GM21825 (cell line): ENCODE data around the gene ARID1A.

Source experiments
- ATAC-seq: cut with Tn5 transposase; IDR thresholded peaks from one replicate; pipeline ENCODE4 v1.9.1; 2021; ENCODE audit warnings: mild to moderate bottlenecking, moderate library complexity; ENCODE audit not compliant: unreplicated experiment

Gene ARID1A

DNA sequence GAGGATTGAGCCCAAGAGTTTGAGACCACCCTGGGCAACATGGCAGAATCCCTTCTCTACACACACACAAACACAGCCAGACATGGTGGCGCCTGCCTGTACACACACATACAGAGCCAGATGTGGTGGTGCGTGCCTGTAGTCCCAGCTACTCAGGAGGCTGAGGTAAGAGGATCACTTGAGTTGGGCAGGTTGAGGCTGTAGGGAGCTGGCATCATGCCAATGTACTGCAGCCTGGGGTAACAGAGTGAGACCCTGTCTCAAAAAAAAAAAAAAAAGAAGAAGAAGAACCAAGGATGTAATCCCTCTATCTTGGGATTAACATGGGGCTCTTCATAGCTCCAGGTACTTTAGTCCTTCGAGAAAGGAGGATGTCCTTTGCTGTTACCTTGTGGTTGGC is 62.5 kb downstream of the ARID1A start:
- no peak for ATAC-seq

DNA sequence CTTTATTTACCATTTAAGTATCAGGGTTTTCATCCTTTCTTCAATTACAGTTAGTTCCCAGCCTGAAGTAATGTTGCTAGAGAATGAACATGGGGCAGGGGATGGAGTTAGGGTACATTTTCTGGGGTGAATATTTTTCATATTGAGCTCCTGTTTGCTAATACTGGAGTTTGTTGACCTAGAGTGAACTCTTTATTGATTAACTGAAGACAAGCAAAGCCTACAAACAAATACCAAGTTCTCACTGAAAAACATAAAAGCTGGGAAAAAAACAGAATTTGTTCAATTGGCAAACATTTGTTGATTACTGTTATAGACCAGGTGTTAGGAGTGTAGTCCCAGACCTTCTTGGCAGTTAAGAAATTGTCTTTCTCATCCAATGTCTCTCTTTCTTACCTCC is 63.7 kb downstream of the ARID1A start:
- no peak for ATAC-seq

DNA sequence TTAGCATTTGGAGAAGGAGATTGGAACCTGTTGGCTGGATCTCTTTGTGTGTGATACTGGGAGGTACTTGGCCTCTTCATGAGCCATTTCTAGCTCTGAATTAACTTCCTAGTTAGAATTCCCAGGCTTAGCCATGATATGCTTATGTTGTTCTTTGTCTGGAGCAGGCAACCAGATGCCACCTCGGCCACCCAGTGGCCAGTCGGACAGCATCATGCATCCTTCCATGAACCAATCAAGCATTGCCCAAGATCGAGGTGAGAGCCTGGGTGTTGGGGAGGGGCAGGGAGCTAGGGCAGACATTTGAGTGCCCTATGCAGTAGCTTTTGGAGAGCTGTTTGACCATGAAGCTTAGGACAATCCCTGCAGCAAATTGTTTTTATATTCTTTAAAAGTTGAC is 65.4 kb downstream of the ARID1A start:
- ATAC-seq: no peak

DNA sequence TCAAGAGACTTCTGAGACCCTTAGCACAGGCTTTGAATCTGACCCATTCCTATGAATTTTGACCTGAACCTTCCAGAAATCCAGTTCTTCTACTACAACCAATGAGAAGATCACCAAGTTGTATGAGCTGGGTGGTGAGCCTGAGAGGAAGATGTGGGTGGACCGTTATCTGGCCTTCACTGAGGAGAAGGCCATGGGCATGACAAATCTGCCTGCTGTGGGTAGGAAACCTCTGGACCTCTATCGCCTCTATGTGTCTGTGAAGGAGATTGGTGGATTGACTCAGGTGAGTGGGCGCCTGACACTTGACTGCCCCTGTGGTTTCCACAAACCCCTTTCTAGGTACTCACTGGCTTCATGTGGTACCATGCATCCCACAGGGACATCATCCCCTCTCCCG is 71.9 kb downstream of the ARID1A start:
- no peak for ATAC-seq

DNA sequence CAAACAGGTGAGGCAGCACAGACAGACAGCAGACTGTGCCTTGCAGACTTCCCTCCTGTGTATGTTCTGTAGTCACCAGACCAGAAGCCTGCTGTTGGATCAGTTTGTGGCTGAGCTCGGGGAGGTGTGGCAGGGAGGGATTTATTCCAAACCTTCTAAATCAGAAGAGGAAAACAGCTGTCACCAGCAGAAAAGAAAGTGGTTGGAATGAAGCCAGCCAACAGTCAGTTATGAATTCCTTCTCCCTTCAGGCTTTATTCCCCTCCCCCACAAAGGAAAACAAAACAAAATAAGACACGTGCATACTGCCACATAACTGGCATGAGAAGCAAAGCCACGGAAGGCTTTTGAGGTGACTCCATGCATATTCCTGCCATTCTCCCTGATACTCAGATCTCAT is 72.9 kb downstream of the ARID1A start:
- ATAC-seq: no peak

DNA sequence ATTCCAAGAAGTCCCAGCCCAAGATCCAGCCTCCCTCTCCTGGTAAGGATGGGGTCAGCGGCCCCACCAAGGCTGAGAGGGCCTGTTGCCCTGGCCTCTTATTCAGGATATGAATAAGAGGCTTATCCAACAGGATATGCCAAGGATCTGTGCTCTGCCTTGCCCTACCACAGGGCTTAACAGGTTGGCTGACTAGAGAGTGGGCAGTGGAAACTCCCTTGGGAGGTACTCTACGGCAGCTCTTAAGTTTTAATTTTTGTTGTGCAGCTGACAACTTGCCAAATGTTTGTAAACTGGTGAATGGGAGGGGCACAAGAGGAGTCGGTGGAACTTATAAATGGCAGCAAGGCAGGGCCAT is 75.4 kb downstream of the ARID1A start:
- ATAC-seq: no peak

DNA sequence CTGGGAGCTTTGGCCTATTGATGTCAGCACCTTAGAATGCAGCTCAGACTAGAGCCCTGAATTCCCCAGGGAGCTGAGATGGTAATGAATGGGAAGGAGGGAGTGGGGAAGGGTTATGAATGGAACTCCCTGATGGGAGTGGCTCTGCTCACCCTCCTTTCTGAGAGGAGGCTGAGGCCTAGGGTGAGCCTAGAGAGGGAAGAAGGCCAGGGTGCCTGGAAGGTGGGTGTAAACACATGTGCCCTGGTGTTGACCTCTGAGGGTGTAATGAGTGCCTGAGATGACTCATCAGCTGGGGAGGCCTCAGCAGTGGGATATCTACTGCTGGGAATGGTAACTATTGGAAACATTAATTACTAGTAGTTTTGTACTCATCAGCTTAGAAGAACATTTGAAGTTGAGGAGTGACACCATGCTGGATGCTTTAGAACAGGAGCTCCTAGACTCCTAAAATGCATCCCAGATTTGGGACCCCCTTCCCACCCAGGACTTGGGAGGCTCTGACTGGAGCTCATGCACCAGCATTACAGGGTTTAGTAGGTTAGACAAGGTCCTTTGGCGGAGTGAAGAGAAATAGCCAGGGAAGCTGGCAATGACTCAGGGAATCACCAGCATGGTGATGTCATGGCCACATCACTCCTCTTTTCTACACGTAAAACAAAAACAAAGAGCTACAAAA is 76.0 kb downstream of the ARID1A start:
- ATAC-seq: no peak

DNA sequence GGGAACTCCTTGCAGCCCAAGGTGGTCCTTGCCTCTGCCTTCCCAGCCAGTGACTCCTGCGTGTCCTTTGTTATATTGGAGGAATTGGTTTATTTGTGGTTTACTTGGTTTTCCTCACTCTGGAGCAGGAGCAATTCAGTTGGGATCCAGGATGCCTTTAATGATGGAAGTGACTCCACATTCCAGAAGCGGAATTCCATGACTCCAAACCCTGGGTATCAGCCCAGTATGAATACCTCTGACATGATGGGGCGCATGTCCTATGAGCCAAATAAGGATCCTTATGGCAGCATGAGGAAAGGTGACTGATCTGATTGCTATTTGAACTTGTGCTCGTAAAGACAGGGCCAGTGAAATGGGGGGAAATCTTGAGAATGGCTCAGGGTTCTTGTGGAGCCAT is 76.9 kb downstream of the ARID1A start:
- ATAC-seq: no peak

DNA sequence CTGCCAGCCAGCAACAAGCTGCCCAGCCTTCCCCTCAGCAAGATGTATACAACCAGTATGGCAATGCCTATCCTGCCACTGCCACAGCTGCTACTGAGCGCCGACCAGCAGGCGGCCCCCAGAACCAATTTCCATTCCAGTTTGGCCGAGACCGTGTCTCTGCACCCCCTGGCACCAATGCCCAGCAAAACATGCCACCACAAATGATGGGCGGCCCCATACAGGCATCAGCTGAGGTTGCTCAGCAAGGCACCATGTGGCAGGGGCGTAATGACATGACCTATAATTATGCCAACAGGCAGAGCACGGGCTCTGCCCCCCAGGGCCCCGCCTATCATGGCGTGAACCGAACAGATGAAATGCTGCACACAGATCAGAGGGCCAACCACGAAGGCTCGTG is 78.6 kb downstream of the ARID1A start:
- no peak for ATAC-seq

DNA sequence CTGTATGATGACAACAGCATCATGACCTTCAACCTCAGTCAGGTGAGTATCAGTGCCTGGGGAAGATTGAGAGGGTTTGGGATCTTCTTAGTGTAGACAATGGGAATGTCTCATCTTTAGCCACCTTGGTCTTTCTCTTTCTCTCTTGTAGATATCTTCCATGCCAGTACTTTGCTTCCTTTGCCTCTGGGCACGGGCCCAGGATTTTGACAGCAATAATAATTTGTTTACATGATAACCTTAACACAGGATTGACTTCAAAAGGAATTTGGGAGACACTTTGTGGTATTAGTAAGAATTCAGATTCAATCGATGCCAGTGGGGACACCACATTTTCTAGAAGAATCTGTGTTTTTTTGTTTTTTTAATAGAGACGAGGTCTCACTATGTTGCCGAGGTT is 79.9 kb downstream of the ARID1A start:
- no peak for ATAC-seq

DNA sequence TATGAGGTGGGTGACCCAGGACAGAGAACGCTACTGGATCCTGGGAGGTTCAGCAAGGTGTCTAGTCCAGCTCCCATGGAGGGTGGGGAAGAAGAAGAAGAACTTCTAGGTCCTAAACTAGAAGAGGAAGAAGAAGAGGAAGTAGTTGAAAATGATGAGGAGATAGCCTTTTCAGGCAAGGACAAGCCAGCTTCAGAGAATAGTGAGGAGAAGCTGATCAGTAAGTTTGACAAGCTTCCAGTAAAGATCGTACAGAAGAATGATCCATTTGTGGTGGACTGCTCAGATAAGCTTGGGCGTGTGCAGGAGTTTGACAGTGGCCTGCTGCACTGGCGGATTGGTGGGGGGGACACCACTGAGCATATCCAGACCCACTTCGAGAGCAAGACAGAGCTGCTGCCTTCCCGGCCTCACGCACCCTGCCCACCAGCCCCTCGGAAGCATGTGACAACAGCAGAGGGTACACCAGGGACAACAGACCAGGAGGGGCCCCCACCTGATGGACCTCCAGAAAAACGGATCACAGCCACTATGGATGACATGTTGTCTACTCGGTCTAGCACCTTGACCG is 83.4 kb downstream of the ARID1A start:
- ATAC-seq: no peak

DNA sequence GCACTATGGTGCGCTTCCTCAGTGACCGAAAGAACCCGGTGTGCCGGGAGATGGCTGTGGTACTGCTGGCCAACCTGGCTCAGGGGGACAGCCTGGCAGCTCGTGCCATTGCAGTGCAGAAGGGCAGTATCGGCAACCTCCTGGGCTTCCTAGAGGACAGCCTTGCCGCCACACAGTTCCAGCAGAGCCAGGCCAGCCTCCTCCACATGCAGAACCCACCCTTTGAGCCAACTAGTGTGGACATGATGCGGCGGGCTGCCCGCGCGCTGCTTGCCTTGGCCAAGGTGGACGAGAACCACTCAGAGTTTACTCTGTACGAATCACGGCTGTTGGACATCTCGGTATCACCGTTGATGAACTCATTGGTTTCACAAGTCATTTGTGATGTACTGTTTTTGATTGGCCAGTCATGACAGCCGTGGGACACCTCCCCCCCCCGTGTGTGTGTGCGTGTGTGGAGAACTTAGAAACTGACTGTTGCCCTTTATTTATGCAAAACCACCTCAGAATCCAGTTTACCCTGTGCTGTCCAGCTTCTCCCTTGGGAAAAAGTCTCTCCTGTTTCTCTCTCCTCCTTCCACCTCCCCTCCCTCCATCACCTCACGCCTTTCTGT is 84.6 kb downstream of the ARID1A start:
- no peak for ATAC-seq

DNA sequence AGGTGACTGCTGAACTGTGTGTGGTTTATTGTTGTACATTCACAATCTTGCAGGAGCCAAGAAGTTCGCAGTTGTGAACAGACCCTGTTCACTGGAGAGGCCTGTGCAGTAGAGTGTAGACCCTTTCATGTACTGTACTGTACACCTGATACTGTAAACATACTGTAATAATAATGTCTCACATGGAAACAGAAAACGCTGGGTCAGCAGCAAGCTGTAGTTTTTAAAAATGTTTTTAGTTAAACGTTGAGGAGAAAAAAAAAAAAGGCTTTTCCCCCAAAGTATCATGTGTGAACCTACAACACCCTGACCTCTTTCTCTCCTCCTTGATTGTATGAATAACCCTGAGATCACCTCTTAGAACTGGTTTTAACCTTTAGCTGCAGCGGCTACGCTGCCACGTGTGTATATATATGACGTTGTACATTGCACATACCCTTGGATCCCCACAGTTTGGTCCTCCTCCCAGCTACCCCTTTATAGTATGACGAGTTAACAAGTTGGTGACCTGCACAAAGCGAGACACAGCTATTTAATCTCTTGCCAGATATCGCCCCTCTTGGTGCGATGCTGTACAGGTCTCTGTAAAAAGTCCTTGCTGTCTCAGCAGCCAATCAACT is 85.5 kb downstream of the ARID1A start:
- no peak for ATAC-seq

DNA sequence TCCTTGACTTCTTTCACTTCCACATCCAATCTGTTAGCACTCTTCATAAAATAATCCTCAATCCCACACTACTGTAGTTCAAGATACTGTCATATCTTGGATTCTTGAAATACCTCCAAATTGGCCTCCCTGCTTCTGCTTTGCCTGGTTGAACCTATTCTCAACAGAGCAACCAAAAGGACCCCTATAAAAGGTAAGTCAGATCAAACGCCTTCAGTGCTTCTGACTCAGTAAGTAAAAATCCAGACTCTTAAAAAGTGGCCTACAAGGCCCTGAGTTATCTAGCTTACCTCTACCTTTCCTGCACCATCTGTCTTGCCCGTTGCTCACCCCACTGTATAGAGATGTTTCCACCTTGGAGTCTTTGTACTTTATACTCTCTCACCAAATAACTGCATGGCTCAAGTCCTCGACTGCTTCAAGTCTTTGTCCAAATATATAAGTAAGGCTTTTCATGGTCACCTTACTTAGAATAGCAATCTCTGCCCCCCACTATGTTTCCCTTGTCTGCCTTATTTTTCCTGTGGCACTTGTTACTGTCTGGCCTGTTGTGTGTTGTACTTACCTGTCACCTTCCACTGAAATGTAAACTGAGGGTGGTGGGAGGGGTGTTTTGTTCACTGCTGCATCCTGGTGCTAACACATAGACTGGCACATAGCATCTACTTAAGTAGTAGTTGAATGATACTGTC is 86.9 kb downstream of the ARID1A start:
- ATAC-seq: no peak

DNA sequence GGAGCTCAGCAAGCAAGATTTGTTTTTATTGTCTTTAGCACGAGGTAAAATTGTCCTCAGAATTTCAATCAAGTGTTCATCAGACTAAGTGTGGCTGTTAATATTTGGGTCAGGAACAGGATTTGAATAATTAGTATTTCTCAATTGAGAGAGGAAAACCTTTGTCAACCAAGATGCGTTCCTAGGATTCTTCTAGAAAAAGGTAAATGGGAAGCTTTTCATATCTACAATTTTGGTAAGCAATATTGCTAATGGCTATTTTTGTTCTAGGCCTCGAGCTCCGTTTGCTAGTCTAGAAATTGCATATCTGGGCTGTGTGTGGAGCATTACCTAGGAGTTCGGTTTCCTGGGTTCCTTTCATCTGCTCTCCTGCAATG is 87.8 kb downstream of the ARID1A start:
- no peak for ATAC-seq

DNA sequence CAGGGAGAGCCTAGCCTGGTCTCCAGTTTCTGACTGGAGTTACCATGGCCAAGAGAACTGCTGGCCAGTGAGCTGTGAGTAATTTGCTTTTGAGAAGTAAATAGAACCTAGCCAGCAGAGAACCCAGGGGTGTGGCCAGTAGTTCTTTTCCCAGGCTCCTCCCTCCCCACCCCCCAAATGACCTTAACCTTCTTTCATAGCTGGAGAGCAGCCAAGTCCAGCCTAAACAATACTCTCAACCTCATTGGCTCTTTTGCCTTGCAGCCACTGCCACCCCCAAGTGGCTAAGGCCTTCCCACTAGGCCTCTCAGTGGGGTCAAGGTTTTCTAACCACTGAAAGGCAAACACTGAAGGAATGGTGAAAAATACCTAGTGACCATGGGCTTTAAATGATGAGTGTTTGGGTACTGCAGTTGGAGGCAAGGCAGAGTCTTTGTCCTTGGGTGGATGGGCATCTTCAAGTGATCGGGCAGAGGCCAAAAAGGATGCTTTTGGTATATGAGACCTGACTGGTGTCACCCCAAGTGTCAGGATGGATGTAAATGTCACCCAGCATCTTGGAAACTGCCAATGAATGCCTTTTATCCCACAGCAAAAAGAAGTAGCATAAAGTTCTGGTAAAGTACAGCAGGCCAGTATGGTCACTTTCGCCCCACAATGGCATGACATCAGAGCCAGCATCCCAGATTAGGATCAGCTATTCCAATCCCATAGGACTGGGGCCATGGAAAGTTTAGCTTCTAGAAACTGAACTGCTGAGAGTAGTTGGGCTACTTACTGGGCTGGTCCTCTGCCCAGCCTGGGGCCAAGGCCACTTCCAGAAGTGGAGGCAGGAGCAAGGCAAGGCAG is 88.4 kb downstream of the ARID1A start:
- ATAC-seq: no peak

DNA sequence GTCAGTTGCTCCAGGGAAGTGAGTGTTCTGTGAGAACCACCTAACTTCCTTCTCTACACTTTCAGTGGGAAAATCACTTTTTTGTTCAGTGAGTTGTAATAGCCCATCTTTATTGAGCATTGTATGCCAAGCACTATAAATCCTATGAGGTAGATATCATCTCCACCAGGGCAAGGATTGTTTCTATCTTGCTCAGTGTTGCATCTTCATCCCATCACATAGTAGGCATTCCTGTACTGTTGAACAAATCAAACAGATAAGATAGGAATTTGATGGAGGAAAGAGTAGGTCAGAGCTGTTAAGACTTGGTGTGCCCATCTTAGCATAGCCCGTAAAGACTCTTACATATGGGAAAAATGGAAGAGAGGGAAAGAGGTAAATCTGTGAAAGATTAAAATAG is 89.1 kb downstream of the ARID1A start:
- no peak for ATAC-seq

DNA sequence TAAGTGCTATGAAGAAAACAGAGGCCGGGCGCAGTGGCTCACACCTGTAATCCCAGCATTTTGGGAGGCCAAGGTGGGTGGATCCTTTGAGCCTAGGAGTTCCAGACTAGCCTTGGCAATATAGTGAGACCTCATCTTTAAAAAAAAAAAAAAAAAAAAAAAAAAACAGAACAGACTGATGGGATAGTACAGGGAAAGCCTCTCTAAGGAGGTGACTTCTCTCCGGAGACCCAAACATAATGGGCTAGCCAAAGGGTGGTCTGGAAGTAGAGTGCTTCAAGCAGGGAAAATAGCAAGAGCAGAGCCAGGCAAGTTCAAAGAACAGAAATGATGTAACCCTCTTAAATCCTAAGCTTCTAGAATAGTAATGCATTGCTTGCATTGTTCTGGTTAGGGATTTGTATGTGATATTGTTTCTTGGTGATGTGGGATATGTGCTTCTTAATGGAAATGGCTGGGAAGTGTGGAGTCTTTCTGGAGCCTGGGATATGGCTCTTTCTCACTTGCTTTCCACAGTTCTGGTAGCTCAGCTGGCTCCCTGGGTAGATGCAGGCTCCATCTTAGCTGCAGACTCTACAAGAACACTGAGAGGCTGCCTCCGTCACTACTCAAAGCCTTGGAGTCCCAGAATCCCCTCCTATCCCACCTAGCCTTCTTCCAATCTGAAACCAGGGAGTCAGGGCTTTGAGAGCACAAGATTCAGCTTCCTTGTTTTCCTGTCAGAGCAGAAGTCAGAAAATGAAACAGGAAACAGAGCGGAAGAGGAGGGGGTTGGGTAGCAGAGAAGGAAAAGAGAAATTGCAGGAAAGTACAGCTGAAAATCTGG is 90.0 kb downstream of the ARID1A start:
- no peak for ATAC-seq

DNA sequence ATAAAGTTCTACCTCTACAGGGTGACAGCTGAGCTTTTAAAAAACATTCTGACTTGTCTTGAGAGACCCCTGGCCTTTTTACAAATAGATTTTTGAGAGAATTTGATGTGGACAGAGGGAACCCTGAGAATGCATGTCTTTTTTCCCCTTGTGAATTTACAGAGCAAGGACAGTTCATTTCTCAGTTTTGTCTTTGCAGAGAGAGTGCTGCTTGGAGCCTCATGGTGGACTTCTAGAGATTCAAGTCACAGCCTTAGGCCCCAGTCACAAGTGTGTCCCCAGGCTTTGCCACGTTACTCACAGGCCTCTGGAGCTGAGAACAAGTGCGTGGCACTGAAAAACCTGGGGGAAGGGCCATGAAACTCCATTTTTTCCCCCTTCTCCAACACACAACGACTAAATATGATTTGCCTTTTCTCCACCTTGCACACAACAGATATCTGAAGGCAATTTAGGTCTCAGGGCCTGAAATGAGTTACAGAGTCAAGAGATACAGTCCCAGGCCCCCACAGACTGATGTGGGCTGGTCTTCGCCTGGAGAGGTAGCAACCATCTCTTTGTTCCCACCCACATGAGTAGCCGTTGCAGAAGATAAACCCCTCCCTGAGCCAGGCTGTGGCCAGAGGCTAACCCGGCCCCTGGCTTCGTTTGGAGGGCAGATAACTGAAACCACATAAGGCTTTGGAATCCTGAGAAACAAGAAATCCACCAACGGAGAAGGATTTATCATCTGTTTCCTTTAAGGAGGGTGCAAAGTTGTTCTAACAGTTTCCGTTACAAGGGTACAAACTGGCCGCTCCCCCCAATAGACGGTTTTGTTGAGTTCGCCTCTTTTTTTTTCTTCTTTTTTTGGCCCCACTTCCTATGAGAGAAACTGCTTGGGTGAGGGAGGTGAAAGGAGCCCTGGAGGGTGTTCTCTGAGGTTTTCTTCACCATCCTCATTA is 90.9 kb downstream of the ARID1A start:
- ATAC-seq: peak; percentile 15
